GM19043 (cell line): ENCODE measurements around the gene ABLIM2.

Experiments
- ATAC-seq: cut with Tn5 transposase; IDR thresholded peaks from one replicate; pipeline ENCODE4 v1.9.1; 2021; ENCODE audit warnings: low read depth; ENCODE audit not compliant: unreplicated experiment

ABLIM2 gene

DNA sequence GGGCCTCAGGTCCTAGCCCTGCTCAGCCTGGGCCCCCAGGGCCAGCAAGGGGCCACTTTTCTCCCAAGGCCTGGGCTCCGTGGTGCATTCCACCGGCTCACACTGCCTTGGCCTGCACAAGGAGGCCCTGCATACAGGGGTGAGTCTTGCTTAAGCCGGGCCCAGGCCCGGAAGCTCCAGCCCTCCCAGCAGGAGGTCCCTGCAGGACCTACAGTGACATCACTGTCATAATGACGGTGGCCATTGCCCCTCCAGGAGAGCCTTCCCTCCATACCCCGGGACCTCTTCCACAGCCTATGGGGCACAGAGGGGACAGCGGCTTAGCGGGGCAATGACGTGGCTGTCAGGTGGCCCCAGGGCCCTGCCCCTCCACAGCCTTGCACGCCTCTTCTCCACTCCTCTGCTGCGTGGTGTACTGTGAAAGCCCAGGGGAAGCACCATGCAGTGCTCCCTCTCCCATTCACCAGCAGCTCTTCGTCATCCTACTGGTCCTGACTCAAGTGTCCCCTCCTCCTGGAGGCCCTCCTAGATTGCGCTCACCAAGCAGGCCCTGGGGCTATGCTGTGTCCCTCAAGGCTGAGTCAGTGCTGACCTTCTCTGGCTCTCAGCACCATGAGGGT is 186.6 kb downstream of the ABLIM2 start:
- ATAC-seq: no peak

- no peak for ATAC-seq
Measured at GRCh38 chr4:7971159-7971631, 187.4 kb downstream of the ABLIM2 start.

- ATAC-seq: no peak
Measured at GRCh38 chr4:7970361-7970946, 188.2 kb downstream of the ABLIM2 start.

GRCh38 chr4:7968262-7968896 is 190.2 kb downstream of the ABLIM2 start:
- ATAC-seq: no peak

GRCh38 chr4:7967501-7968261 is 190.9 kb downstream of the ABLIM2 start:
- ATAC-seq: no peak

DNA sequence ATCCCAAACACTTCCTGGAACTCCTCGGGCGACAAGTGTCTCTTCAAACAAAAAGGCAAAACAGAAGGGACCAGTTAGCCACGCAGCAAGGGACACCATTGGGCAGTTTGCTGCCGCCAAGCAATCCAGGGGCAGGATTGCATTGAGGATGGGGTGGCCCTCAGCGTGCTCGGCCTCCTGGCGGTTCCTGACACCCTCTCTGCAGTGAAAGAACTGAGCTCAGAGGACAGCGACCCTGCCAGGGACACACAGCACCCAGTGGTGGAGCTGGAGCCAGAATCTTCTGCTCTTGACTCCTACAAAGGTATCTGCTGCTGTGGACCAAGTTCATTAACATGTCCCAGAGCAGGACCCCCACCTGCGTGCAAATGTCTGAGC is 191.6 kb downstream of the ABLIM2 start:
- no peak for ATAC-seq

DNA sequence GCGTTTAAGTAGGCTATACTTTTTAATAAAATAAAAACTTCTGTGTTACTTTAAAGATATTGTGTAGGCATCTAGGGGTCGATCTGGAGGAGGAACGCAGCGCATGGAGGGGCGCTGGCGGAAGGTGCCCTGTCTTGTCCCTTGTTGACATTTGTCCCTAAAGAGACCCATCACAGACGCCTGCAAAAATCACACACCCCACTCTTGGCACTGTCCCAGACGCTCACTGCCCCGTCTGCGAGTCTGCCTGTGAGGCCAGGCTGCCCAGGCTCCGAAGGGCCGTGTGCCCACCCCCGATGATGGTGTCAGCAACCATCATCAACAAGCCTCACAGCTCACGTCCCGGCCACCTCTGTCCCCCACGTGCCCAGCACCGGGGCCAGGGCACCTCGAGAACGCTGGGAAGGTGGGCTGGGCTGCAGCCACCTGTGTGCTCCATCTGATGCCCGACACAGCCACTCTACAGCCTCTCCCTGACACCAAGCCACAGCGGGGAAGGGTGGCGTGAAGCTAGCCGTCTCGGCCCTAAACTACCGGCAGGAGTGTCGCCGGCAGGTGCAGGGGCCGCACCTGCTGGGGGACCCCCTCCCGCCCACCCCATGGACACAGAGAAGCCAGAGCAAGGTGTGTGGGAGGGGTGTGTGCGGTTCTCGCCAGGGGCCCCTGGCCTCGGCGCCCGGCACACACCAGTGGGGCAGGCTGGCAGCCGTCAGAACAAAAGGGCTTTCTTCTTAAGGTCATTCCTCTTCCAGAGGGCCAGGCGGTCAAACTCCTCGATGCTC is 192.1 kb downstream of the ABLIM2 start:
- ATAC-seq: no peak

- ATAC-seq: no peak
Measured at GRCh38 chr4:7964890-7965662, 193.5 kb downstream of the ABLIM2 start.

GRCh38 chr4:7964459-7964858 is 194.2 kb downstream of the ABLIM2 start:
- no peak for ATAC-seq

GRCh38 chr4:7963691-7964090 is 194.9 kb downstream of the ABLIM2 start:
- no peak for ATAC-seq

- no peak for ATAC-seq
Measured at GRCh38 chr4:7962609-7963508, 195.8 kb downstream of the ABLIM2 start.

- ATAC-seq: no peak
Measured at GRCh38 chr4:7960790-7961655, 197.6 kb downstream of the ABLIM2 start.

- no peak for ATAC-seq
Measured at GRCh38 chr4:7960017-7960789, 198.4 kb downstream of the ABLIM2 start.

- ATAC-seq: no peak
Measured at GRCh38 chr4:7959078-7959477, 199.5 kb downstream of the ABLIM2 start.

- ATAC-seq: no peak
Measured at GRCh38 chr4:7956934-7957656, 201.5 kb downstream of the ABLIM2 start.

DNA sequence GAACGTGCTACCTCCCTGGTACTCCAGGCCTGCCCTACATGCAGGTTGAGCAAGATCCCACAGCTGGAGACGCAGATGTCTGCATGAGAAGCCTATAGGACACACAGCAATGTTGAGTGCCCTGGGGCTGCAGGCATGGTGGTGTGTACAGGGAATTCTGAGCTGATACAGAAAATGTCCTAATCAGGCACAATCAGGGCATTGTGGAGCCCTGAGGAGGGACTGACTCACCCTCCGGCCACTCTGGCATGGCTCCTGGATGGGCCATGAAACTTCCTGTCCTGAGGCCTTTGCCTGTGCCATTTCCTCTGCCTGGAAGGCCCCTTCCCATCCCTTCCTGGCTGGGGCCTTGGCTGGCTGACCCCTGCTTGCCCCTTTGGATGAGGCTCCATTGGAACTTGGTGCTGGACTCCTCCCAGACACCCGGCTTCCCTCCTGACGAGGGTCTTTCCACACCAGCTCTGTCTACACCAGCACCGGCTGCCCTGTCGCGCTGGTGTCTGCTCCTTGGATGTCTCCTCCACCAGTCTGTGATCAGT is 202.3 kb downstream of the ABLIM2 start:
- ATAC-seq: no peak
